IMR-90 (cell line): ENCODE results near the gene PXMP2. TPM values are rescaled to one million over a fixed set of nuclear protein-coding genes. Genes with fewer than 3 reads are reported as not detected.

Experiments used
- ATAC-seq: fragments of 200-7000 bp; cut with Tn5 transposase; 2 replicates; pipeline ENCODE4 v1.9.1; 2020; ENCODE audit warnings: low read depth, mild to moderate bottlenecking, moderate library complexity
- BruUV-seq: library from RNA; stranded (reverse); fragments of 400-500 nt; replicated peaks from 2 replicates; lab custom pipeline; 2021; lab: Mats Ljungman, UMichigan
- CTCF ChIA-PET: fragments of 300-600 bp; formaldehyde crosslinking; extraction: SDS; loops from one replicate; lab custom pipeline; 2021; ENCODE audit warnings: antibody characterized with exemption; lab: Yijun Ruan, JAX
- POLR2A ChIA-PET: fragments of 300-600 bp; sonication (Branson Sonifier 250); formaldehyde crosslinking; loops from one replicate; lab custom pipeline; 2022; ENCODE audit warnings: antibody characterized with exemption; ENCODE audit not compliant: unreplicated experiment; lab: Charles Lee
- DNase-seq: peaks from one replicate; pipeline ENCODE4 v3.0.0; 2013
- H2AFZ ChIP-seq: replicated peaks from 2 replicates; pipeline ENCODE3; 2013; ENCODE audit warnings: low read length, mild to moderate bottlenecking; ENCODE audit not compliant: poor library complexity
- H2AK5ac ChIP-seq: 2 replicates; pipeline ENCODE4 v1.6.1; 2013; ENCODE audit warnings: low read depth, low read length, inconsistent platforms
- H2AK9ac ChIP-seq: replicated peaks from 2 replicates; pipeline ENCODE3; 2013; ENCODE audit warnings: mild to moderate bottlenecking, low read depth, low read length, moderate library complexity; ENCODE audit not compliant: poor library complexity
- H2BK120ac ChIP-seq: 2 replicates; pipeline ENCODE4 v1.6.1; 2013; ENCODE audit warnings: low read depth, low read length, inconsistent platforms
- H2BK15ac ChIP-seq: 3 replicates; pipeline ENCODE4 v1.6.1; 2013; ENCODE audit warnings: low read depth, low read length, inconsistent platforms
- H2BK20ac ChIP-seq: 2 replicates; pipeline ENCODE4 v1.6.1; 2013; ENCODE audit warnings: low read depth, mild to moderate bottlenecking, inconsistent platforms, low read length, moderate library complexity
- H2BK5ac ChIP-seq: 2 replicates; pipeline ENCODE4 v1.6.1; 2013; ENCODE audit warnings: mild to moderate bottlenecking, low read depth, low read length, inconsistent platforms; ENCODE audit not compliant: poor library complexity, severe bottlenecking
- H3K14ac ChIP-seq: replicated peaks from 2 replicates; pipeline ENCODE4 v1.6.1; 2013; ENCODE audit warnings: low read depth, low read length, inconsistent platforms
- H3K18ac ChIP-seq: 2 replicates; pipeline ENCODE4 v1.6.1; 2013; ENCODE audit warnings: low read depth, low read length, control low read depth
- H3K23ac ChIP-seq: 2 replicates; pipeline ENCODE4 v1.6.1; 2013; ENCODE audit warnings: low read depth, low read length, inconsistent platforms
- H3K27ac ChIP-seq: 2 replicates; pipeline ENCODE4 v1.5.1; 2013; ENCODE audit warnings: mild to moderate bottlenecking, control low read depth, low read length; ENCODE audit not compliant: insufficient read depth
- H3K27me3 ChIP-seq: 2 replicates; pipeline ENCODE4 v1.6.1; 2013; ENCODE audit warnings: low read length; ENCODE audit not compliant: control insufficient read depth, insufficient read depth
- H3K36me3 ChIP-seq: 2 replicates; pipeline ENCODE4 v1.6.1; 2013; ENCODE audit warnings: low read length, mixed read lengths; ENCODE audit not compliant: control insufficient read depth, insufficient read depth
- H3K4ac ChIP-seq: 2 replicates; pipeline ENCODE4 v1.6.1; 2013; ENCODE audit warnings: low read depth, low read length, inconsistent platforms
- H3K4me1 ChIP-seq: 2 replicates; pipeline ENCODE4 v1.6.1; 2013; ENCODE audit warnings: low read length, mixed read lengths; ENCODE audit not compliant: control insufficient read depth, insufficient read depth
- H3K4me2 ChIP-seq: 2 replicates; pipeline ENCODE4 v1.6.1; 2013; ENCODE audit warnings: low read depth, mild to moderate bottlenecking, control low read depth, low read length, moderate library complexity
- H3K4me3 ChIP-seq: 2 replicates; pipeline ENCODE4 v1.5.1; 2013; ENCODE audit warnings: low read depth, mild to moderate bottlenecking, control low read depth, low read length, moderate library complexity; ENCODE audit not compliant: insufficient read depth
- H3K56ac ChIP-seq: 2 replicates; pipeline ENCODE4 v1.6.1; 2013; ENCODE audit warnings: low read length, inconsistent platforms; ENCODE audit not compliant: insufficient read depth; ENCODE audit errors: extremely low read depth
- H3K79me1 ChIP-seq, 2 experiments: 2 replicates each; pipeline ENCODE4 v1.6.1; 2013; ENCODE audit warnings: low read length in 2 of 2, inconsistent platforms in 1 of 2, low read depth in 1 of 2
- H3K9ac ChIP-seq: 2 replicates; pipeline ENCODE4 v1.6.1; 2013; ENCODE audit warnings: low read depth, low read length, control low read depth
- H3K9me1 ChIP-seq: 2 replicates; pipeline ENCODE4 v1.6.1; 2013; ENCODE audit warnings: low read length, inconsistent platforms; ENCODE audit not compliant: insufficient read depth
- H3K9me3 ChIP-seq: 2 replicates; pipeline ENCODE4 v1.6.1; 2013; ENCODE audit warnings: low read length; ENCODE audit not compliant: control insufficient read depth, insufficient read depth
- H4K20me1 ChIP-seq: 2 replicates; pipeline ENCODE4 v1.6.1; 2013; ENCODE audit warnings: low read length, inconsistent platforms; ENCODE audit not compliant: insufficient read depth
- H4K5ac ChIP-seq: 2 replicates; pipeline ENCODE4 v1.6.1; 2013; ENCODE audit warnings: mild to moderate bottlenecking, low read depth, low read length, control low read depth
- H4K8ac ChIP-seq, 2 experiments: 2 replicates each; pipeline ENCODE4 v1.6.1; 2013; ENCODE audit warnings: low read depth in 2 of 2, low read length in 2 of 2, control low read depth in 1 of 2, inconsistent platforms in 1 of 2
- H4K91ac ChIP-seq: 2 replicates; pipeline ENCODE4 v1.6.1; 2013; ENCODE audit warnings: low read depth, low read length, inconsistent platforms; ENCODE audit not compliant: insufficient read depth
- BHLHE40 ChIP-seq: fragments of 150-350 bp; IDR thresholded peaks from 2 replicates; pipeline ENCODE4 v1.6.1; 2016; ENCODE audit warnings: mild to moderate bottlenecking, low read depth, low read length
- CHD1 ChIP-seq: IDR thresholded peaks from 2 replicates; pipeline ENCODE4 v1.6.1; 2012; ENCODE audit warnings: low read depth, low read length, improper control_type of control experiment
- ELK1 ChIP-seq: fragments of 150-350 bp; IDR thresholded peaks from 2 replicates; pipeline ENCODE4 v1.6.1; 2016; ENCODE audit warnings: low read depth, mild to moderate bottlenecking, low read length, moderate library complexity, borderline replicate concordance
- FOS ChIP-seq: fragments of 150-350 bp; IDR thresholded peaks from 2 replicates; pipeline ENCODE4 v1.6.1; 2016; ENCODE audit warnings: low read depth, low read length
- MAFK ChIP-seq: IDR thresholded peaks from 2 replicates; pipeline ENCODE4 v1.6.1; 2012; ENCODE audit warnings: low read depth, low read length, improper control_type of control experiment
- MXI1 ChIP-seq: IDR thresholded peaks from 2 replicates; pipeline ENCODE4 v1.6.1; 2012; ENCODE audit warnings: low read depth, mild to moderate bottlenecking, low read length, moderate library complexity, borderline replicate concordance
- NFE2L2 ChIP-seq: fragments of 150-350 bp; IDR thresholded peaks from 2 replicates; pipeline ENCODE4 v1.6.1; 2016; ENCODE audit warnings: low read depth, mild to moderate bottlenecking, low read length
- POLR2A ChIP-seq: IDR thresholded peaks from 2 replicates; pipeline ENCODE4 v1.6.1; 2012; ENCODE audit warnings: mild to moderate bottlenecking, low read depth, low read length
- RAD21 ChIP-seq: IDR thresholded peaks from 2 replicates; pipeline ENCODE4 v1.6.1; 2012; ENCODE audit warnings: low read length, improper control_type of control experiment
- RCOR1 ChIP-seq: IDR thresholded peaks from 2 replicates; pipeline ENCODE4 v1.6.1; 2012; ENCODE audit warnings: mild to moderate bottlenecking, low read length, improper control_type of control experiment; ENCODE audit not compliant: insufficient replicate concordance
- USF2 ChIP-seq: fragments of 150-350 bp; IDR thresholded peaks from 2 replicates; pipeline ENCODE4 v1.6.1; 2017; ENCODE audit warnings: mild to moderate bottlenecking, antibody characterized with exemption, low read length, low read depth
- WGBS, 2 experiments: methylation state at CpG; one replicate each; pipeline versions ENCODE4 v1.1.5 to v1.1.7; 2013; ENCODE audit warnings: missing lambda C conversion rate in 2 of 2; ENCODE audit not compliant: insufficient read length in 1 of 2; ENCODE audit errors: extremely low coverage in 2 of 2; 5-methylcytosine and 5-hydroxymethylcytosine counted together
- dilution Hi-C: fragments of 300-500 bp; cut with HindIII; formaldehyde crosslinking; loops from one replicate; pipeline ENCODE4 v1.14.3; 2018; ENCODE audit warnings: low sequenced_read_pairs; ENCODE audit not compliant: unreplicated experiment
- in situ Hi-C: fragments of 300-500 bp; cut with MboI; formaldehyde crosslinking; loops from 3 replicates; pipeline ENCODE4 v1.14.3; 2019; ENCODE audit warnings: low sequenced_read_pairs, inconsistent platforms, mixed read lengths
- intact Hi-C: fragments of 100-400 bp; cut with micrococcal nuclease; formaldehyde crosslinking; loops from 2 replicates; pipeline ENCODE4 v1.10.0; 2022
- polyA plus RNA-seq, 3 experiments: library from polyadenylated mRNA; depleted of rRNA; stranded (reverse); fragments of >200 nt; gene quantifications; 2 replicates each; pipeline ENCODE4 v1.2.3, GENCODE V29; 2012; ENCODE audit warnings: low replicate concordance in 1 of 3
- total RNA-seq: library from RNA; depleted of rRNA; stranded (reverse); fragments of >200 nt; gene quantifications from 2 replicates; pipeline ENCODE4 v1.2.3, GENCODE V29; 2012
- TF ChIP-seq, protein P1 (sequence below): conservative IDR thresholded peaks from 2 replicates; pipeline ENCODE4 v1.5.1; 2012; ENCODE audit warnings: mild to moderate bottlenecking, low read depth, low read length, improper control_type of control experiment

Gene PXMP2
- total and polyA plus RNA-seq, 2 of the 4 experiments (the other 2 are of a cell fraction) = 10.9 to 20.1 TPM

GRCh38 chr12:132700212-132700822, 12.9 kb downstream of the PXMP2 start:
- peak; percentile 52 for ATAC-seq
- POLR2A ChIA-PET = no interaction called here

More at GRCh38 chr12:132700212-132700822, 12.9 kb downstream of the PXMP2 start:
- no peak overlapping the region for H2AFZ ChIP-seq
- no peaks in the 10 kb centered on the region for H3K9me3 ChIP-seq
- H3K27me3 ChIP-seq = no peaks in the 10 kb centered on the region
- CTCF ChIA-PET = no interaction called here
- no peak overlapping the region for H3K27ac ChIP-seq
- peaks cover 39% of the 10 kb centered on the region for H3K36me3 ChIP-seq
- H3K4me2 ChIP-seq = no peak overlapping the region
- H3K79me1 ChIP-seq = peaks cover 0 to 6% of the 10 kb centered on the region in 2 experiments; a peak in 1 of 4 replicates
- H3K4ac ChIP-seq = no peak overlapping the region
- H2BK5ac ChIP-seq = no peak overlapping the region
- no peak overlapping the region for H4K91ac ChIP-seq
- DNase-seq = peak; percentile 35
- H3K4me3 ChIP-seq = no peak overlapping the region
- intact Hi-C loops (no loop called here), dilution Hi-C loops (no loop called here), in situ Hi-C loops (no loop called here)
- no peak overlapping the region for H2BK20ac ChIP-seq
- TF ChIP-seq, protein P1, sequence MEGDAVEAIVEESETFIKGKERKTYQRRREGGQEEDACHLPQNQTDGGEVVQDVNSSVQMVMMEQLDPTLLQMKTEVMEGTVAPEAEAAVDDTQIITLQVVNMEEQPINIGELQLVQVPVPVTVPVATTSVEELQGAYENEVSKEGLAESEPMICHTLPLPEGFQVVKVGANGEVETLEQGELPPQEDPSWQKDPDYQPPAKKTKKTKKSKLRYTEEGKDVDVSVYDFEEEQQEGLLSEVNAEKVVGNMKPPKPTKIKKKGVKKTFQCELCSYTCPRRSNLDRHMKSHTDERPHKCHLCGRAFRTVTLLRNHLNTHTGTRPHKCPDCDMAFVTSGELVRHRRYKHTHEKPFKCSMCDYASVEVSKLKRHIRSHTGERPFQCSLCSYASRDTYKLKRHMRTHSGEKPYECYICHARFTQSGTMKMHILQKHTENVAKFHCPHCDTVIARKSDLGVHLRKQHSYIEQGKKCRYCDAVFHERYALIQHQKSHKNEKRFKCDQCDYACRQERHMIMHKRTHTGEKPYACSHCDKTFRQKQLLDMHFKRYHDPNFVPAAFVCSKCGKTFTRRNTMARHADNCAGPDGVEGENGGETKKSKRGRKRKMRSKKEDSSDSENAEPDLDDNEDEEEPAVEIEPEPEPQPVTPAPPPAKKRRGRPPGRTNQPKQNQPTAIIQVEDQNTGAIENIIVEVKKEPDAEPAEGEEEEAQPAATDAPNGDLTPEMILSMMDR = no peak
- TF ChIP-seq CHD1 (no peak), ELK1 (no peak), FOS (no peak), MXI1 (no peak), RAD21 (no peak), POLR2A (no peak), MAFK (no peak), RCOR1 (no peak), BHLHE40 (no peak), NFE2L2 (no peak), USF2 (no peak)
- BruUV-seq = no TSS peak
- no peaks in the 10 kb centered on the region for H3K4me1 ChIP-seq
- no CpG with 5 or more reads among the region's 10 CpGs for WGBS, 2 experiments
- no peak overlapping the region for H2BK15ac ChIP-seq
- H2BK120ac ChIP-seq = no peak overlapping the region
- no peak overlapping the region for H3K23ac ChIP-seq
- no peak overlapping the region for H2AK9ac ChIP-seq
- no peak overlapping the region for H3K14ac ChIP-seq
- H4K20me1 ChIP-seq = no peaks in the 10 kb centered on the region
- no peak overlapping the region for H4K8ac ChIP-seq
- no peak overlapping the region for H3K9ac ChIP-seq
- peaks cover 5% of the 10 kb centered on the region; the same call in 1 of the 2 replicates for H3K9me1 ChIP-seq
- H2AK5ac ChIP-seq = no peak overlapping the region
- no peak overlapping the region for H3K56ac ChIP-seq
- no peak overlapping the region for H4K5ac ChIP-seq
- no peak overlapping the region for H3K18ac ChIP-seq
